GM12878 (cell line): ENCODE results near the gene OR6M1. TPM values are rescaled to one million over a fixed set of nuclear protein-coding genes. Genes with fewer than 3 reads are reported as not detected.

Source experiments
- ATAC-seq: fragments of 200-7000 bp; cut with Tn5 transposase; 3 replicates; pipeline ENCODE4 v1.9.1; 2020; ENCODE audit warnings: mild to moderate bottlenecking, moderate library complexity
- BruUV-seq: library from RNA; stranded (reverse); fragments of 400-500 nt; replicated peaks from 2 replicates; lab custom pipeline; 2021; lab: Mats Ljungman, UMichigan
- CTCF ChIA-PET: fragments of 300-600 bp; sonication (Branson Sonifier 250); formaldehyde crosslinking; extraction: SDS; loops from one replicate; lab custom pipeline; 2021; ENCODE audit warnings: inconsistent platforms; lab: Yijun Ruan, JAX
- POLR2A ChIA-PET: fragments of 350-600 bp; formaldehyde crosslinking; extraction: SDS; loops from one replicate; lab custom pipeline; 2021; ENCODE audit warnings: inconsistent platforms; lab: Charles Lee
- RAD21 ChIA-PET: fragments of 300-600 bp; sonication (Branson Sonifier 250); formaldehyde crosslinking; loops from one replicate; lab custom pipeline; 2023; ENCODE audit warnings: antibody characterized with exemption; ENCODE audit not compliant: unreplicated experiment; lab: Charles Lee
- SMC1A ChIA-PET: fragments of 300-600 bp; sonication (Branson Sonifier 250); formaldehyde crosslinking; loops from one replicate; lab custom pipeline; 2023; ENCODE audit not compliant: unreplicated experiment, uncharacterized antibody; lab: Charles Lee
- DNase-seq: peaks from one replicate; pipeline ENCODE4 v3.0.0-alpha.2; 2011; ENCODE audit warnings: low read depth, low spot score
- FAIRE-seq: peaks from 3 replicates; lab custom pipeline; 2011; peaks lifted over from hg19 to GRCh38; lab: Jason Lieb, UNC
- H2AFZ ChIP-seq: 2 replicates; pipeline ENCODE4 v1.6.0; 2011; ENCODE audit warnings: low read depth, low read length, control low read depth; ENCODE audit not compliant: control insufficient read depth
- H3K27ac ChIP-seq: 2 replicates; pipeline ENCODE4 v1.5.1; 2011; ENCODE audit warnings: control low read depth; ENCODE audit not compliant: control insufficient read depth, insufficient read depth
- H3K27me3 ChIP-seq, 2 experiments: replicated peaks in 1 of 2; 2 replicates each; pipeline versions ENCODE4 v1.6.0 to v1.6.1; 2011; ENCODE audit warnings: low read length in 1 of 2; ENCODE audit not compliant: control insufficient read depth in 2 of 2, insufficient read depth in 2 of 2
- H3K36me3 ChIP-seq, 2 experiments: 2 replicates each; pipeline ENCODE4 v1.5.1; 2011; ENCODE audit warnings: low read length in 1 of 2; ENCODE audit not compliant: control insufficient read depth in 2 of 2, insufficient read depth in 2 of 2
- H3K4me1 ChIP-seq: 2 replicates; pipeline ENCODE4 v1.6.1; 2011; ENCODE audit warnings: mild to moderate bottlenecking, low read length, moderate library complexity, mixed read lengths; ENCODE audit not compliant: control insufficient read depth, insufficient read depth
- H3K4me2 ChIP-seq: 2 replicates; pipeline ENCODE4 v1.6.0; 2011; ENCODE audit warnings: control low read depth; ENCODE audit not compliant: control insufficient read depth, insufficient read depth
- H3K4me3 ChIP-seq: fragments of 200-600 bp; sonication (generic); 2 replicates; pipeline ENCODE4 v1.5.1; 2016
- H3K79me2 ChIP-seq: 2 replicates; pipeline ENCODE4 v1.6.0; 2011; ENCODE audit warnings: low read length; ENCODE audit not compliant: control insufficient read depth, insufficient read depth
- H3K9ac ChIP-seq: 2 replicates; pipeline ENCODE4 v1.8.0; 2011; ENCODE audit warnings: low read length, control low read depth, mixed read lengths; ENCODE audit not compliant: control insufficient read depth, insufficient read depth
- H3K9me3 ChIP-seq: replicated peaks from 3 replicates; pipeline ENCODE4 v1.5.1; 2011; ENCODE audit warnings: mild to moderate bottlenecking, low read length; ENCODE audit not compliant: control insufficient read depth, insufficient read depth
- H4K20me1 ChIP-seq: 2 replicates; pipeline ENCODE4 v1.6.0; 2011; ENCODE audit not compliant: control insufficient read depth, insufficient read depth
- CBFB ChIP-seq: IDR thresholded peaks from 2 replicates; pipeline ENCODE4 v1.6.1; 2016; ENCODE audit warnings: antibody characterized with exemption, low read depth
- CBX3 ChIP-seq: fragments of 200-600 bp; sonication (generic); IDR thresholded peaks from 2 replicates; pipeline ENCODE4 v1.6.1; 2016; ENCODE audit warnings: low read depth, borderline replicate concordance
- CHD1 ChIP-seq: IDR thresholded peaks from 2 replicates; pipeline ENCODE4 v1.6.1; 2012; ENCODE audit warnings: low read depth, low read length, improper control_type of control experiment
- E4F1 ChIP-seq: fragments of 450-650 bp; IDR thresholded peaks from 2 replicates; pipeline ENCODE4 v1.6.1; 2018; ENCODE audit warnings: borderline replicate concordance, mild to moderate bottlenecking; ENCODE audit not compliant: partially characterized antibody
- ELK1 ChIP-seq: IDR thresholded peaks from 2 replicates; pipeline ENCODE4 v1.6.1; 2012; ENCODE audit warnings: low read depth, low read length, improper control_type of control experiment
- FOXM1 ChIP-seq: IDR thresholded peaks from 2 replicates; pipeline ENCODE4 v1.6.1; 2012; ENCODE audit warnings: low read depth, mild to moderate bottlenecking, inconsistent platforms, low read length, moderate library complexity
- JUNB ChIP-seq: IDR thresholded peaks from 2 replicates; pipeline ENCODE4 v1.6.1; 2016; ENCODE audit warnings: antibody characterized with exemption, mild to moderate bottlenecking
- KLF5 ChIP-seq: fragments of 450-650 bp; IDR thresholded peaks from 2 replicates; pipeline ENCODE4 v1.6.1; 2014; ENCODE audit warnings: mild to moderate bottlenecking; ENCODE audit not compliant: partially characterized antibody
- MLLT1 ChIP-seq: fragments of 450-650 bp; IDR thresholded peaks from 2 replicates; pipeline ENCODE4 v1.6.1; 2016; ENCODE audit warnings: mild to moderate bottlenecking
- NBN ChIP-seq: fragments of 450-650 bp; IDR thresholded peaks from 2 replicates; pipeline ENCODE4 v1.6.1; 2016
- NFXL1 ChIP-seq: fragments of 450-650 bp; IDR thresholded peaks from 2 replicates; pipeline ENCODE4 v1.6.1; 2017; ENCODE audit warnings: antibody characterized with exemption, mild to moderate bottlenecking, borderline replicate concordance
- NR2C1 ChIP-seq: fragments of 450-650 bp; IDR thresholded peaks from 2 replicates; pipeline ENCODE4 v1.6.1; 2017; ENCODE audit warnings: antibody characterized with exemption, mild to moderate bottlenecking, moderate library complexity
- RUNX3 ChIP-seq: IDR thresholded peaks from 2 replicates; pipeline ENCODE4 v1.6.1; 2012; ENCODE audit warnings: low read length, inconsistent platforms
- WGBS: methylation state at CpG from one replicate; pipeline ENCODE4 v1.1.6; 2016; ENCODE audit warnings: low lambda C conversion rate; ENCODE audit not compliant: insufficient replicate concordance, insufficient coverage; ENCODE audit errors: missing lambda C conversion rate; 5-methylcytosine and 5-hydroxymethylcytosine counted together
- in situ Hi-C: fragments of 300-500 bp; cut with MboI; formaldehyde crosslinking; loops from 9 replicates; pipeline ENCODE4 v1.14.3; 2018; ENCODE audit warnings: mixed read lengths
- intact Hi-C: fragments of 100-400 bp; cut with micrococcal nuclease; formaldehyde crosslinking; loops from one replicate; pipeline ENCODE4 v1.14.2; 2022; ENCODE audit not compliant: unreplicated experiment
- polyA plus RNA-seq, 11 experiments: library from polyadenylated mRNA; depleted of rRNA in 4 of 11; unstranded in 6 of 11; stranded (reverse) in 5 of 11; fragments of >200 nt; fragmentation: Nextera tagmentation in 4 of 11; fragmentation: Illumina TruSeq in 1 of 11; extraction: Ambion mirVana in 4 of 11; extraction: Trizol in 1 of 11; gene quantifications; 1 replicate in 1 of 11; 2 replicates in 10 of 11; pipeline versions ENCODE4 v1.2.1 to v1.2.3, GENCODE V29; 2011 to 2016; ENCODE audit warnings: inconsistent platforms in 2 of 11, missing spikeins in 2 of 11, low read depth in 1 of 11
- total RNA-seq, 4 experiments: library from RNA; depleted of rRNA in 3 of 4; stranded (reverse); fragments of >200 nt in 3 of 4; fragmentation: Illumina TruSeq in 1 of 4; extraction: Trizol in 1 of 4; gene quantifications; 2 replicates each; pipeline versions ENCODE4 v1.2.1 to v1.2.3, GENCODE V29; 2013 to 2021

The OR6M1 gene
- total and polyA plus RNA-seq, 10 of the 15 experiments (the other 5 are each of a cell fraction or from before 2014, with no cell fraction given), result not detected

GRCh38 chr11:123833095-123833494 lies 26.9 kb upstream of the OR6M1 start:
- TF ChIP-seq JUNB (peak; percentile 28; the same call in 1 of the 2 replicates), ELK1 (no peak), RUNX3 (peak; percentile 47; the same call in 1 of the 2 replicates)
- ATAC-seq, result no peak
- ChIA-PET SMC1A (no interaction called here), RAD21 (no interaction called here), CTCF (no interaction called here), POLR2A (no interaction called here)
- no peak for FAIRE-seq
- Histone ChIP-seq H3K27me3 (no peaks in the 10 kb centered on the region), H3K9ac (no peak overlapping the region), H3K27ac (no peak overlapping the region), H3K9me3 (no peaks in the 10 kb centered on the region), H3K4me2 (no peak overlapping the region), H3K4me3 (no peak overlapping the region), H3K79me2 (no peaks in the 10 kb centered on the region), H3K36me3 (no peaks in the 10 kb centered on the region), H3K4me1 (no peaks in the 10 kb centered on the region), H4K20me1 (no peaks in the 10 kb centered on the region), H2AFZ (no peak overlapping the region)
- in situ Hi-C loops, result no loop called here
- 0% methylated on average over 2 of the region's 2 CpGs for WGBS
- DNase-seq, result no peak
- intact Hi-C loops, result no loop called here
- BruUV-seq, result no TSS peak

- 36% methylated on average over 7 of the region's 7 CpGs for WGBS
- H3K27ac ChIP-seq, result no peak overlapping the region
- RAD21 ChIA-PET, result no interaction called here
- no peaks in the 10 kb centered on the region for H3K4me1 ChIP-seq
- no peak overlapping the region for H2AFZ ChIP-seq
- CTCF ChIA-PET, result no interaction called here
- H3K9me3 ChIP-seq, result no peaks in the 10 kb centered on the region
- no peak overlapping the region for H3K4me2 ChIP-seq
- H4K20me1 ChIP-seq, result no peaks in the 10 kb centered on the region
- in situ Hi-C loops, result no loop called here
- intact Hi-C loops, result no loop called here
- SMC1A ChIA-PET, result no interaction called here
- no TSS peak for BruUV-seq
- DNase-seq, result no peak
- H3K4me3 ChIP-seq, result no peak overlapping the region
- no peak for ATAC-seq
- H3K36me3 ChIP-seq, result no peaks in the 10 kb centered on the region
- no peak overlapping the region for H3K9ac ChIP-seq
- no peaks in the 10 kb centered on the region for H3K79me2 ChIP-seq
- POLR2A ChIA-PET, result no interaction called here
- FAIRE-seq, result no peak
- no peaks in the 10 kb centered on the region for H3K27me3 ChIP-seq
- no peak for TF ChIP-seq CHD1
- no peak for TF ChIP-seq E4F1
- TF ChIP-seq CBFB, result no peak
- no peak for TF ChIP-seq FOXM1
- TF ChIP-seq NFXL1, result no peak
- no peak for TF ChIP-seq NR2C1
- no peak for TF ChIP-seq KLF5
- TF ChIP-seq MLLT1, result no peak
- TF ChIP-seq CBX3, result no peak
- no peak for TF ChIP-seq NBN
These were observed 23.6 kb upstream of the OR6M1 start for GRCh38 chr11:123829745-123830144.
